Measurements from ENCODE around the gene ATP8B2.

GRCh38 chr1:154346276-154346917 lies 21.1 kb downstream of the ATP8B2 start:
- no peak for TF ChIP-seq CTCF (IDR thresholded peaks at IDR 0.05)
- TF ChIP-seq POLR2AphosphoS5 (IDR thresholded peaks at IDR 0.05), result no peak
- no peak for TF ChIP-seq POLR2A (IDR thresholded peaks at IDR 0.05)
- no peak for TF ChIP-seq EP300 (IDR thresholded peaks at IDR 0.05)
